ENCODE data around the gene IQCK. TPM values are rescaled to one million over a fixed set of nuclear protein-coding genes. Genes with fewer than 3 reads are reported as not detected.

Gene IQCK
- total RNA-seq, 6 donors from 2014 or later = 9.3 to 50.3 (median 18.3) TPM

DNA sequence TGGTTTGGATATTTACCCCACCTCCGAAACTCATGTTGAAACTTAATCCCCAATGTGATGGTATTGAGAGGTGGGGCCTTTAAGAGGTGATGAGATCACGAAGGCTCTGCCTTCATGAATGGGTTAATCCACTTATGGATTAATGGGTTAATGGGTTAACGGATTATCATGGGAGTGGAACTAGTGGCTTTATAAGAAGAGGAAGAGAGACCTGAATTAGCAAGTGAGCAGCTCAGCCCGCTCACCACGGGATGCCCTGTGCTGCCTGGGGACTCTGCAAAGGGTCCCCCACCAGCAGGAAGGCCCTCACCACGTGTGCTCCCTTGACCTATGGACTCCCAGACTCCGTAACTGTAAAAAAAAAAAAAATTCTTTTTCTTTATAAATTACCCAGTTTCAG, 183.1 kb downstream of the IQCK start:
- H3K36me3 ChIP-seq = no peaks in the 10 kb centered on the region
- no peak for TF ChIP-seq EP300 (IDR thresholded peaks at IDR 0.05)
- no peak for TF ChIP-seq POLR2A (IDR thresholded peaks at IDR 0.05)
- no peaks in the 10 kb centered on the region for H3K27me3 ChIP-seq
- no peaks in the 10 kb centered on the region for H3K9me3 ChIP-seq
- no peak for ATAC-seq (ENCODE audit: low FRiP score in 2 of 2)
- no peak overlapping the region for H3K4me3 ChIP-seq
- H3K4me1 ChIP-seq = no peaks in the 10 kb centered on the region
- 65 to 74% methylated on average over 7 of the region's 7 CpGs for WGBS, 2 donors
- H3K27ac ChIP-seq = no peak overlapping the region
- no peak for DNase-seq

DNA sequence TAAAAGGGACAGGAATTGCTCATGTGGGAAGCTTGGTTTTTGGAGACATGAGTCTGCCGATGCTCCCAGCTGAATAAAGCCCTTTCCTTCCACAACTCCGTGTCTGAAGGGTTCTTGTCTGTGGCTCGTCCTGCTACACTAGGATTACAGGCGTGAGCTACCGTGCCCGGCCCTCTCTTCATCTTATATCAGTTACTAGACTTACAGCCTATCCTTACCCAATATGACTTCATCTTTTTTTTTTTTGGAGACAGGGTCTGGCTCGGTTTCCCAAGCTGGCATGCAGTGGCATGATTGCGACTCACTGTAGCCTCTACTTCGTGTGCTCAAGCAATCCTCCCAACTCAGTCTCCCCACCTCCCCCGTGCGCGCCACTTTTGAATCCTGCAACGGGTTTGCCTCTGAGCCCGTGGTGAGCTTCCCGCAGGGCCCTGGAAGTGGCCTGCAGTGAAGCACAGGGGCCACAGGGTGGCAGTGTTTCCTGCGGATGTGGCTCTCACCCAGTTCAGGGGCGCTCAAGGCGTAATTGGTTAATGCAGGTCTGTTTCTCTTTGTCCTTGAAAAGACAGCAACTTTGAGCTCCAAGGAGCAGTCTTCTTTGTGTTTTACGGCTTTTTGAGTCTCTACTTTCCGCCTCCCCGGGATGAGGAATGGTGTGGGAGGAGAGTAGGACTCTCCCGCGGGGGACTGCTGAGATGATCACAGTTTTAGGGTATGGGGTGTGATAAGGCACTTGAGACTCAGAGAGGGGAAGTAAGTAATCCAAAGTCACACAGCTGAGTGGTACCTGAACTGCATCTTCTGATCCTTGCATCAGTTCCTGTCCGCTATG, 189.3 kb downstream of the IQCK start:
- H3K27me3 ChIP-seq = no peaks in the 10 kb centered on the region
- peaks cover 0 to 6% (median 0%) of the 10 kb centered on the region in 4 donors for H3K4me1 ChIP-seq
- no peak overlapping the region for H3K4me3 ChIP-seq
- TF ChIP-seq EP300 (IDR thresholded peaks at IDR 0.05) (no peak), POLR2AphosphoS5 (IDR thresholded peaks at IDR 0.05) (no peak), POLR2A (IDR thresholded peaks at IDR 0.05) (no peak)
- TF ChIP-seq, protein P1, sequence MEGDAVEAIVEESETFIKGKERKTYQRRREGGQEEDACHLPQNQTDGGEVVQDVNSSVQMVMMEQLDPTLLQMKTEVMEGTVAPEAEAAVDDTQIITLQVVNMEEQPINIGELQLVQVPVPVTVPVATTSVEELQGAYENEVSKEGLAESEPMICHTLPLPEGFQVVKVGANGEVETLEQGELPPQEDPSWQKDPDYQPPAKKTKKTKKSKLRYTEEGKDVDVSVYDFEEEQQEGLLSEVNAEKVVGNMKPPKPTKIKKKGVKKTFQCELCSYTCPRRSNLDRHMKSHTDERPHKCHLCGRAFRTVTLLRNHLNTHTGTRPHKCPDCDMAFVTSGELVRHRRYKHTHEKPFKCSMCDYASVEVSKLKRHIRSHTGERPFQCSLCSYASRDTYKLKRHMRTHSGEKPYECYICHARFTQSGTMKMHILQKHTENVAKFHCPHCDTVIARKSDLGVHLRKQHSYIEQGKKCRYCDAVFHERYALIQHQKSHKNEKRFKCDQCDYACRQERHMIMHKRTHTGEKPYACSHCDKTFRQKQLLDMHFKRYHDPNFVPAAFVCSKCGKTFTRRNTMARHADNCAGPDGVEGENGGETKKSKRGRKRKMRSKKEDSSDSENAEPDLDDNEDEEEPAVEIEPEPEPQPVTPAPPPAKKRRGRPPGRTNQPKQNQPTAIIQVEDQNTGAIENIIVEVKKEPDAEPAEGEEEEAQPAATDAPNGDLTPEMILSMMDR (IDR thresholded peaks at IDR 0.05) = peak; percentile 80 to 94 (median 86)
- DNase-seq (peak; percentile 52 to 58), ATAC-seq (ENCODE audit: low FRiP score in 2 of 2) (peak; percentile 88 to 93)
- H3K36me3 ChIP-seq = no peaks in the 10 kb centered on the region
- H3K9me3 ChIP-seq = no peaks in the 10 kb centered on the region
- WGBS, 2 donors = 21 to 28% methylated on average over 24 of the region's 24 CpGs
- H3K27ac ChIP-seq = no peak overlapping the region

Small RNA genes lying within 50 kb of the gene (small RNA-seq; reads per million reads assigned to genes)
- 0 reads per million in 4 donors for gene LARP7P2

Other genes starting within 250 kb of the IQCK start
- 10 to 100 TPM; 33.5 to 93.6 (median 88.2) TPM for gene GDE1, start 196.2 kb upstream of the IQCK start, total RNA-seq
- gene CCP110, start 194.3 kb upstream of the IQCK start, total RNA-seq = 10 to 100 TPM in 5 of 6 donors, 1 to 10 TPM in 1; 9.1 to 55.3 (median 16.1) TPM
- gene VPS35L, start 162.6 kb upstream of the IQCK start, total RNA-seq = 10 to 100 TPM; 39.8 to 52.9 (median 45.2) TPM
- 10 to 100 TPM in 4 of 6 donors, 1 to 10 TPM in 2; 4.4 to 23.3 (median 12.1) TPM for gene KNOP1, start within 50 bp of the IQCK start, total RNA-seq
- gene GPRC5B, start 166.6 kb downstream of the IQCK start, total RNA-seq = 10 to 100 TPM in 1 of 6 donors, 1 to 10 TPM in 5; 3.6 to 21.5 (median 5.5) TPM

All from upper lobe of left lung (tissue), 6 donors.